Measurements from ENCODE around the gene TMEM131L.

Gene TMEM131L

DNA sequence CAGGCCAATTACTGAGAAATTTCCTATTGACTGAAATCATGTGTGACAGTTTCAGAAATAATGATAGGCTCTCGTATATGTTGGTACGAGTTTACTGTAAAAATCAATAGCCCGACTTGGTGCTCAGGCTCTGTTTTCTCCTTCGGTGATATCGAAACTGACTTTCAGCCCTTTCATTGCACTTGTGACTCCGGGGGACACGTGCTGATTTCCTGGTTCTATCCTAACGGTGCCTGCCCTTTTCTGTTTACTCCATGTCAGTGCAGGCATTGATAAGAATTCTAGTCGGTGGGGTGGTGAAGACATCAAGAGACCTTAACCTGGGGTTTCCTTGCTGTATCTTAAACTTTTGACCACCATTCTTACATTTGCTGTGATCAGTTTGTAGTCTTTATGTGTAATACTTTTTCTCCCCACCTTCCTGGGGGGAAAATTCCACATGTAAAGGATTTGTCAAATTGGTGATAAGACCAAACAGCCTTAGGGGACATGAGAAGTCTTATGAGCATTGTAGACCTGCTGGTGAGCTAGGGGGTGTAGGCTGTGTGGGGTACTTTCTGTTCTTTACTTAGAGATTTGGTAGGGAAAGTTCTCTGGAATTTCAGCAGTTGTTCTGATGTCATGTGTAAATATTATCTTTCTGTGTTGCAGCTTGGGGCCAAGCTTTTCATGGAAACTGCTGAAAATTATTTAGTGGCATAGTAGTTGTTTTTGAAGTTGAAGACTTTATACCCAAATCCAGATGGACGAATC lies 52.7 kb downstream of the TMEM131L start:
- no peaks in the 10 kb centered on the region for H3F3A ChIP-seq (ENCODE audit: insufficient read depth, low read length)
- no peak overlapping the region for H3K4me2 ChIP-seq (ENCODE audit: low read depth, low read length)
- TF ChIP-seq EZH2phosphoT487 (IDR thresholded peaks at IDR 0.05; ENCODE audit: low read length) (no peak), EZH2 (optimal IDR thresholded peaks at IDR 0.05; ENCODE audit: low read depth, low read length) (no peak)
- TF ChIP-seq, protein P1, sequence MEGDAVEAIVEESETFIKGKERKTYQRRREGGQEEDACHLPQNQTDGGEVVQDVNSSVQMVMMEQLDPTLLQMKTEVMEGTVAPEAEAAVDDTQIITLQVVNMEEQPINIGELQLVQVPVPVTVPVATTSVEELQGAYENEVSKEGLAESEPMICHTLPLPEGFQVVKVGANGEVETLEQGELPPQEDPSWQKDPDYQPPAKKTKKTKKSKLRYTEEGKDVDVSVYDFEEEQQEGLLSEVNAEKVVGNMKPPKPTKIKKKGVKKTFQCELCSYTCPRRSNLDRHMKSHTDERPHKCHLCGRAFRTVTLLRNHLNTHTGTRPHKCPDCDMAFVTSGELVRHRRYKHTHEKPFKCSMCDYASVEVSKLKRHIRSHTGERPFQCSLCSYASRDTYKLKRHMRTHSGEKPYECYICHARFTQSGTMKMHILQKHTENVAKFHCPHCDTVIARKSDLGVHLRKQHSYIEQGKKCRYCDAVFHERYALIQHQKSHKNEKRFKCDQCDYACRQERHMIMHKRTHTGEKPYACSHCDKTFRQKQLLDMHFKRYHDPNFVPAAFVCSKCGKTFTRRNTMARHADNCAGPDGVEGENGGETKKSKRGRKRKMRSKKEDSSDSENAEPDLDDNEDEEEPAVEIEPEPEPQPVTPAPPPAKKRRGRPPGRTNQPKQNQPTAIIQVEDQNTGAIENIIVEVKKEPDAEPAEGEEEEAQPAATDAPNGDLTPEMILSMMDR (IDR thresholded peaks at IDR 0.05; ENCODE audit: low read length): no peak

DNA sequence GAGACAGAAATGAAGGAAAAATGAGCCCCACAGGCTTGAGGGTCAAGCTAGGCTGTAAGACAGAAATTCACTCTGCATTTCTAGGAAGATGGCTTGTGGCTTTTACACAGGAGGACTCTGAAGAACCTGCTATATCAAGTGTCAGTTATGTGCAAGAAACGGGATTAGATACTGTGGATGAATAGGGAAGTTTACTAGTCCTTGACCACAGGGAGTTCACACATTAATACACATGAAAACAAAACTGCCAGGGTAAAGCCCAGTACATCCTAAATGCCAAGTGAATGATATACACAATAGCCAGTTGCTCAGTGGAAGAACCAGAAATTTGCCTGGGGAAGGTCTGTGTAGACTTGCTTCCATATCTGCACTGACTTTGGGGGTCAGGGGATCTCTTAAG lies 53.5 kb downstream of the TMEM131L start:
- DNase-seq: no peak
- Histone ChIP-seq H3K9me3 (replicated peaks; ENCODE audit: insufficient read depth, low read length) (no peaks in the 10 kb centered on the region), H3K27me3 (replicated peaks; ENCODE audit: insufficient read depth, low read length) (no peaks in the 10 kb centered on the region), H3F3A (ENCODE audit: insufficient read depth, low read length) (no peaks in the 10 kb centered on the region), H3K4me1 (ENCODE audit: low read length) (no peaks in the 10 kb centered on the region), H3K4me3 (ENCODE audit: low read length) (no peak overlapping the region), H3K79me2 (ENCODE audit: low read length) (no peaks in the 10 kb centered on the region), H3K9ac (ENCODE audit: low read length) (no peak overlapping the region), H3K27ac (ENCODE audit: low read length) (no peak overlapping the region), H2AFZ (ENCODE audit: low read length) (no peak overlapping the region), H3K36me3 (replicated peaks; ENCODE audit: insufficient read depth, low read length) (no peaks in the 10 kb centered on the region), H3K9me2 (replicated peaks; ENCODE audit: insufficient read depth, low read length) (no peaks in the 10 kb centered on the region), H3K4me2 (ENCODE audit: low read depth, low read length) (no peak overlapping the region), H4K20me1 (ENCODE audit: insufficient read depth, low read length) (no peaks in the 10 kb centered on the region)
- no peak for TF ChIP-seq EZH2phosphoT487 (IDR thresholded peaks at IDR 0.05; ENCODE audit: low read length)
- TF ChIP-seq, protein P1 (IDR thresholded peaks at IDR 0.05; ENCODE audit: low read length): no peak
- no peak for TF ChIP-seq EZH2 (optimal IDR thresholded peaks at IDR 0.05; ENCODE audit: low read depth, low read length)

More for the DNA sequence above, 52.7 kb downstream of the TMEM131L start:
- Histone ChIP-seq H3K4me3 (ENCODE audit: low read length) (no peak overlapping the region), H3K27ac (ENCODE audit: low read length) (no peak overlapping the region), H2AFZ (ENCODE audit: low read length) (no peak overlapping the region), H3K79me2 (ENCODE audit: low read length) (no peaks in the 10 kb centered on the region), H3K4me1 (ENCODE audit: low read length) (no peaks in the 10 kb centered on the region), H4K20me1 (ENCODE audit: insufficient read depth, low read length) (no peaks in the 10 kb centered on the region), H3K9me2 (replicated peaks; ENCODE audit: insufficient read depth, low read length) (no peaks in the 10 kb centered on the region), H3K9me3 (replicated peaks; ENCODE audit: insufficient read depth, low read length) (no peaks in the 10 kb centered on the region), H3K27me3 (replicated peaks; ENCODE audit: insufficient read depth, low read length) (no peaks in the 10 kb centered on the region), H3K36me3 (replicated peaks; ENCODE audit: insufficient read depth, low read length) (no peaks in the 10 kb centered on the region), H3K9ac (ENCODE audit: low read length) (no peak overlapping the region)
- no peak for DNase-seq

DNA sequence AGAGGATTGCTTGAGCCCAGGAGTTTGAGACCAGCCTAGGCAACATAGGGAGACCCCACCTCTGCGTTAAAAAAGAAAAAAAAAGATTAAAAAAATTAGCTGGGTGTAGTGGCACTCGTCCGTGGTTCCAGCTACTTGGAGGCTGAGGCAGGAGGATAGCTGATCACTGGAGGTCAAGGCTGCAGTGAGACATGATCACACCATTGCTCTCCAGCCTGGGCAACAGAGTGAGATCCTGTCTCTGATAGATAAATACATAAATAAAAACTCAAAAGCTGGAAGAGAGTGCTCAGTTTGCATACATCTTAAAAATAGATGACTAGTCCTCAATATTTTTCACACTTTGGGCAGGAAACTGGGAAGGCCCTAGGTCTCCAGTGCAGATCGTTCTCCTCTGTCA lies 54.1 kb downstream of the TMEM131L start:
- no peak overlapping the region for H2AFZ ChIP-seq (ENCODE audit: low read length)
- H3K9me3 ChIP-seq (replicated peaks; ENCODE audit: insufficient read depth, low read length): no peaks in the 10 kb centered on the region
- no peak overlapping the region for H3K4me3 ChIP-seq (ENCODE audit: low read length)
- no peak overlapping the region for H3K27ac ChIP-seq (ENCODE audit: low read length)
- H3K79me2 ChIP-seq (ENCODE audit: low read length): no peaks in the 10 kb centered on the region
- no peaks in the 10 kb centered on the region for H3F3A ChIP-seq (ENCODE audit: insufficient read depth, low read length)
- no peak for DNase-seq
- H3K36me3 ChIP-seq (replicated peaks; ENCODE audit: insufficient read depth, low read length): no peaks in the 10 kb centered on the region
- no peaks in the 10 kb centered on the region for H3K27me3 ChIP-seq (replicated peaks; ENCODE audit: insufficient read depth, low read length)
- no peaks in the 10 kb centered on the region for H3K4me1 ChIP-seq (ENCODE audit: low read length)
- no peak overlapping the region for H3K9ac ChIP-seq (ENCODE audit: low read length)
- TF ChIP-seq EZH2 (optimal IDR thresholded peaks at IDR 0.05; ENCODE audit: low read depth, low read length): no peak
- no peak for TF ChIP-seq EZH2phosphoT487 (IDR thresholded peaks at IDR 0.05; ENCODE audit: low read length)
- TF ChIP-seq, protein P1 (IDR thresholded peaks at IDR 0.05; ENCODE audit: low read length): no peak
- no peaks in the 10 kb centered on the region for H4K20me1 ChIP-seq (ENCODE audit: insufficient read depth, low read length)
- no peak overlapping the region for H3K4me2 ChIP-seq (ENCODE audit: low read depth, low read length)
- no peaks in the 10 kb centered on the region for H3K9me2 ChIP-seq (replicated peaks; ENCODE audit: insufficient read depth, low read length)
